Astrocyte (in vitro differentiated cells and primary cell): ENCODE data around the gene ITGB3.

ENCODE experiments used
- CTCF ChIP-seq: IDR thresholded peaks from 2 replicates; pipeline ENCODE4 v1.5.1; 2011; ENCODE audit warnings: low read depth, mild to moderate bottlenecking, inconsistent platforms, low read length, moderate library complexity; ENCODE audit not compliant: insufficient read depth
- EZH2 ChIP-seq: IDR thresholded peaks from 2 replicates; pipeline ENCODE4 v1.6.1; 2012; ENCODE audit warnings: mild to moderate bottlenecking, low read length, inconsistent platforms; ENCODE audit not compliant: insufficient read depth

DNA sequence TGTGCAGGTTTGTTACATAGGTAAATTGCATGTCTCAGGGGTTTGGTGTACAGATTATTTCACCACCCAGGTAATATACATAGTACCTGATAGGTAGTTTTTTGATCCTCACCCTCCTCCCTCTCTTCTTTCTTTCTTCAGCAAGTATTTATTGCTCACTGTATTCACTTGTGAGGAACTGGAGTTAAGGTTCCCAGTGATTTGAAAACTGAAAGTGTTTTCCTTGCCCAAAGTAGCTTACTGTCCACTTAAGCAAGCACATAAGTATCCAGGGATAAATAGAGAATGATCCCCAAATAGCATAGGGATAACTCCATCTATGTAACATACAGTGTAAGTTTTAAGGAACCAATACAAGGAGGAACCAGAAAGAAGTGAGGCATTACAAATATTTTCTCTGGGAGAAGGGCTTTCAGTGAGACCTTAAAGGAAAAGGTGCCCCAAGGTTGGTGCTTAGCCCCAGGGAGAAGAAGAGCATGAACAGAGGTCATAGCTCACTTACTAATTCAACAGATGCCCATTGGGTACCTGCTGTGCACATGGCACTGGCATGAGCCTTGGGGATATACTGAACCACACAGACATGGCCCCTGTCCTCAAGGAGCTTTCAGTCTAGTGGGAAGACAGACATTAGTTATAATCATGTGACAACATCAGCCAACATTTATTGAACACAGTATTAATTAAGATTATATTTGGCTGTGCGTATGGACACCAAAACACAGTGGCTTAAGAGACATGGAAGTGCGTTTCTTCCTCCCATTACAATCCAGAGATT lies 27.5 kb upstream of the ITGB3 start:
- TF ChIP-seq CTCF: no peak
- no peak for TF ChIP-seq EZH2
